GM19438 (cell line): Measurements from ENCODE around the gene HES5.

ENCODE experiments used
- ATAC-seq: cut with Tn5 transposase; IDR thresholded peaks from one replicate; pipeline ENCODE4 v1.9.1; 2021; ENCODE audit warnings: low read depth; ENCODE audit not compliant: unreplicated experiment

HES5 gene

DNA sequence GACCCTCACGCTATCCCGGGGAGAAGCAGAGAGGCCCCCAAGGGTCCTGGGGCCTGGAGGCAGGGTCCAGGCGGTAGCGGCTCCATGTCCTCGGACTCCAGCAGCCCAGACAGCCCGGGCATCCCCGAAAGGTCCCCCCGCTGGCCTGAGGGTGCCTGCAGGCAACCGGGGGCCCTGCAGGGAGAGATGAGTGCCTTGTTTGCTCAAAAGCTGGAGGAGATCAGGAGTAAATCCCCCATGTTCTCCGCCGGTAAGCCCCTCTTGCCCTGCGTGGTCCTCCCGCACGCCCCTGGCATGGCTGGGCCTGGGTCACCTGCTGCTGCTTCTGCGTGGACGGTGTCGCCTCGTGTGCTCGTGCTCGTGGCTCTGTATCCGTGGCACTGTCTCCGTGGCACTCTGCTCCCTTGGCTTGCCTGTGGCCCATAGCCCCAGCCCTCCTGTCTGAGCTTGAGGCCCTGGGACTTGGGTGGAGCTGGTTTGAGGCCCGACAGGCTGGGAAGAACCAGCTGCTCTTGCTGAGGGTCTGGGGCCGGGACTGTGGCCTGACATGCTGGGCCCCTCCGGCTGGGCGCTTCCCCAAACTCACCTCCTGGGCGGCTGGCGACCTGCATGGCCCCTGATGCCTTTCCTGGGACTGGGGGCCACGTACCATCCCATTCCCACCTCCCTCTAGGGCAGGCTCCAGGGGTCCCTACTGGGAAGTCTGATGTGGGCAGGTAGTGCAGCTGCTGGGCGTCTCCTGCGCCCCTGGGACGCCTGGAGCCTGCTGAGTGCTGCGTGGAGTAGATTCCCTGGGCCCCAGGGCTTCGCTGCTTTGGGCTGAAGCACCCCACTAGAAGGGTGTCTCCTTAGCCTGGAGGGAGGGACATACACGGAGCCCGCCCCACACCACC lies 27.2 kb downstream of the HES5 start:
- ATAC-seq, result no peak

DNA sequence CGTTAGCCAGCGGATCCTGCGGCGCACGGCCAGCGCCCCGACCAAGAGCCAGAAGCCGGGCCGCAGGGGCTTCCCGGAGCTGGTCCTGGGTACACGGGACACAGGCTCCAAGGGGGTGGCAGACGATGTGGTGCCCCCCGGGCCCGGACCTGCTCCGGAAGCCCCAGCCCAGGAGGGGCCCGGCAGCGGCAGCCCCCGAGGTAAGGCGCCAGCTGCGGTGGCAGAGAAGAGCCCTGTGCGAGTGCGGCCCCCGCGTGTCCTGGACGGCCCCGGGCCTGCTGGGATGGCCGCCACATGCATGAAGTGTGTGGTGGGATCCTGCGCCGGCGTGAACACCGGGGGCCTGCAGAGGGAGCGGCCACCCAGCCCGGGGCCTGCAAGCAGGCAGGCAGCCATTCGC lies 27.9 kb downstream of the HES5 start:
- no peak for ATAC-seq

DNA sequence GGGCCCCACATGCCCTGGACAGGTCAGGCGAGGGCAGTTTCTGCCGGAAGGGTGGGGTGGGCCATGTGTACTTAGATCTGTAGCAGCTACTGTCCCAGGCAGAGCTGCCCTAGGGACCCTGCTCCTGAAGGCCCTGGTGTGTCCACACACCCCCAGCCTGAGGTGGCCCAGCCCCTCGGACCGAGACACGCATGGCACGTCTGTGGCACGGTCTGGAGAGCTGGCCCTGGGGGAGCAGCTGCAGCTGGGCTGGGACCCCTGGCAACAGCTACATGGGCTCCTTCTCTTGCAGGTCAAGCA lies 28.3 kb downstream of the HES5 start:
- no peak for ATAC-seq

DNA sequence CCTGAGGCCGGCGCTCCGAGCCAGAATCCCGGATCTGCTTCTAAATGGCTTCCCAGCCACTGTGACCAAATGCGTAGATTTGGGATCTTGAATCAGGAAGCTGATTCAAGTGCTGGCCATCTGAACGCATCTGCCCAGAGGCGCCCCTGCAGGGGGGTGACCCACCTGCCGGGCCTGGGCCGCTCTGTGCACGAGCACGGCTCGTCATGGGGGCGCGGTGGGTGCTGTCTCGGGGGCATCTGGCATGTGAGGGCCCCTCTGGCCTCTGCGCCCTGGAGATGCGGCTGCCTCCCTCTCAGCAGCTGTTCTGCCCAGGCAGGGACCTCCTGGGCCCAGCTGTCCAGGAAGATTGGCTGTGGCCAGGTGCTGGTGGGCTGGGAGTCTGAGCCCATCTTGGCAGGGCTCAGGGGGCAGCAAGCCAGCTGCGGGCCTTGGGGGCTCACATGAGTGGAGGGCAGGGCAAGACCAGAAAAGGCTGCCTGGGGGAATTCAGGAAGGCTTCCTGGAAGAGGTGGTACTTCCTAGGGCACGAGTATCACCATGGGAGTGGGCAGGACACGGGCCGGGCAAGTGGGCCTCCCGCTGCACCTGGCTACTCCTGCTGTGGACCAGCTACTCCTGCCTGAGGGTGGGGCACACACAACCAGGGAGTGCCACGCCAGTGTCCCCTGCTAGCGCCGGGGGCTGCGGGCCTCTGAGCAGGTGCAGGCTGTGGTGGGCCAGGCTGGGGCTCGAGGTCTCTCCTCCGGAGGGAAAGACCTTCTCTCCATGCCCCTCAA lies 28.8 kb downstream of the HES5 start:
- ATAC-seq, result no peak

DNA sequence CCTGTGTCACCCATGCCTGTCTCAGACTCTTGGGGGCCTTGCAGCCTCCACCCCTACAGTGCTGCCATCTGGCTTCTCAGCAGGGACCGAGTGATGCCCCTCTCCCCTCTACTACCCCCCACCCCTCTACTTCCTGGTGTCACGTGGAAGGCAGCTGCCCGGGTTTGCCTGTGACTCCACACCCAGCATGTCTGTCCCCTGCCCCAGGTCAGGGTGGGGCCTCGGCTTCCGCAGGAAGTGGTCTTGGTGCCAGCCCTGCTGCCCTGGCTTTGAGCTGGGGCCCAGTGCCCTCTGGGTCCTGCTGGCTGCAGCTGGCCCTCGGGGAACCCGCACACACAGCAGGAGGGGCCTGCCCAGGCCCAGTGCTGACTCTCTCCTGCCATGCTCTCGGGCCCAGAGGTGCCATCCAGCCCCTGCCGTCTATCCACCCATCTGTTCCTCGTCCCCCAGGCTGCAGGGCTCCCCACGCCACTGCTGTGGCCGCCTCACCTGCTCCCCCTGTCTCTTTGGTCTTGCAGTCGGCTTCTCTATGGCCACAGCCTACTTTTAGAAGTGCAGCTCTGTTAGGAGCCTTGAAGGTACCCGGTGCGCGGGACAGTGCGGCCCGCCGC lies 30.0 kb downstream of the HES5 start:
- no peak for ATAC-seq

DNA sequence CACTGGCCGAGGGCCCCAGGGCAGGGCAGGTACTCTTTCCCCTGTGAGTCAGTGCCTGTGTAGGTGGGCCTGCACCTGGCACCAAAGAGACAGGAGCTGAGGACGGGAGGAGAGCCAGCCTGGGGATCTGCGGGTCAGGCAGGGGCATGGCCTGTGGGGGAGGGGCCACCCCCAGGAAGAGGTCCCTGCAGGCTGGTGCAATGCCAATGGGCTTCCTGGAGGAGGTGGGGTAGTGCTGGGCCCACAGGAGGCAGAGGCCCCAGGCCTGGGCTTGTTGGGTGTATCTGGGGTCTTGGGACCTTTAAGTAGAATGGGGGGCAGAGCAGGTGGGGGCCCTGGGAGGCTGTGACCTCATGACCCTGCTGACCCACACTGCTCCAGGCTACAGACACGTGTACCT lies 30.8 kb downstream of the HES5 start:
- no peak for ATAC-seq

DNA sequence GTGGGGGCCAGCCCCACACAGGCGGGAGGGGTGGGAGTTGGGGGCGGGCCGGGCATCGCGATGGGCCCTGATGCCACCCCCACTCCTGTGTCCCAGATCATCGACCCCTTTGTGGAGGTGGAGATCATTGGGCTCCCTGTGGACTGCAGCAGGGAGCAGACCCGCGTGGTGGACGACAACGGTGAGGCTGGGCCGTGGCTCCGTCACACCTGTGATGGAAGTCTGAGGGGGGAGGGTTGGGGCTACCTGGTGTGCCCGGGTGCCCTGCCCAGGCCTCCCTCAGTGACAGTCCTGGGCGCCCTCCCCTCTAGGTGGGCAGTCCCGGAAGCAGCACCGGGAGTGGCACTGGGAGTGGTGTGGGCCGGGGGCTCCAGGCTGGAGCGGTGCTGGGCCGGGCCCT lies 31.4 kb downstream of the HES5 start:
- ATAC-seq, result no peak

DNA sequence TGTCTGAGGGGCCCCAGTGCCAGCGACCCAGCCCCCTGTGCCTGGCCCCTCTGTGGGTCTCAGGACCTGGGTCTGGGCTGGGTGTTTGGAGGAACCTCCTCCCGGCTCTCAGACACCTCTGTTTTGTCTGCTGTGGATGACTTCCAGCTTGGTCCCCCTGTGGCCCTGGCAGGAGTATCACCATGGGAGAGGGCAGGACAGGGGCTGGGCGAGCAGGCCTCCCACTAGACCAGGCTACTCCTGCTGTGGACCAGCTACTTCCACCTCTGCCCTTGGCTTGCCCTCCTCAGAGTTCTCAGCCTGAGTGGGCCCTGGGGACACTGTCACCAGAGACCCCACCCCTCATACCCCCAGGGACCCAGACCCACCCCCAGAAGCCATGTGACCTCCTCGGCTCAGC lies 32.2 kb downstream of the HES5 start:
- ATAC-seq, result no peak

DNA sequence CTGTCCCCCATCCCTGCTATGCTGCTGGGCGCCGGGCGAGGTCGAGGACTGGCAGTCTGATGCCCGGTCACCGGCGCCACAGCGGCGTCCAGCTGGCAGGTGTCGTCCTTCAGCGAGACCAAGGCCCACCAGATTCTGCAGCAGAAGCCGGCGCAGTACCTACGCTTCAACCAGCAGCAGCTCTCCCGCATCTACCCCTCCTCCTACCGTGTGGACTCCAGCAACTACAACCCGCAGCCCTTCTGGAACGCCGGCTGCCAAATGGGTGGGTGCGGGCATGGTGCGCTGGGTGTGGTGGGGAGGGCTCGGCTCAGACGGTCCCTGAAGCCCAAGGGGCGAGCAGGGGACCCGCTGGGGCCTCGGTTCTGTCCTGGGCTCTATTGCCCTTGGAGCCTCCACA lies 33.3 kb downstream of the HES5 start:
- ATAC-seq, result no peak

DNA sequence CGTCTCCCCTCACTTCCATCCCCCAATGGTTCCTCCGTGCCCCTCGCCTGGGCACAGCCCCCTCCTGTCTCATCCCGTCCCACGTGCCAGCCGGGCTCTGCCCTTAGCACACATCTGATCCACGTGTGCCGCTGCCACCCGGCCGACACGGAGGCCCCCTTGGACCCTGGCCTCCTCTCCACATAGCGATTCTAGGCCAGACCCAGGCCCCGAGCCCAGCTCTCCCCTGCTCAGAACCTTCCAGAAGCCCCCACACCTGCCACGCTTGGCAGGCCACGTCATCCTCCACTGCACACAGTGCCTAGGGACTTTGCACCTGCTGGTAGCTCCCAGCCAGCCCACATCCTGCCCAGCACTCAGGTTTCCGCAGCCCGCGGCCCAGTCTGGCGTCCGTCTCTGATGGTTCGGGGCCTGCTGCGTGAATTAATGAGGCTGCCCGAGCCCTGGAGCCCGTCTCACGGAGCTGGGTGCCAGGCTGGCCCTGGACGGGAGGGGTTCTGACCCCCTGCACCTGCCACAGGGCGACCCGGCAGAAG lies 33.9 kb downstream of the HES5 start:
- no peak for ATAC-seq

DNA sequence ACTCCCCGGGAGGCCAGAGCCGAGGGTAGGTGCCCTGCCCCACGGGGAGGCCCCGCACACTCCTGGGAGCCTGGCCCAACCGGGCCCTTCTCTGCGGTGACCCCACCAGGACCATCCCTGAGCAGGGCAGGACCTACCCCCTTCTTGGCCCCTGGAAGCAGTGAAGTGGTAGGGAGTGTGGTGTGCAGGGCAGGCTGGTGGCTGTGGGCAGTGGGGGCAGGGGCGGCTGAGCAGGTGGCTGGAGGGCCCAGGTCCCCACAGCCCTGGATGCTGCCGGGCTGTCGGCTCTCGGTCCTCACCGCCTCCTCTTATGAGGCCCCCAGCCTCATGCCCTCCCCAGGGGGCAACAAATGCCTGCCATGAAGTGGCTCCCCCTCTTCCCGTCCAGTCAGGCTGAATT lies 34.5 kb downstream of the HES5 start:
- no peak for ATAC-seq

DNA sequence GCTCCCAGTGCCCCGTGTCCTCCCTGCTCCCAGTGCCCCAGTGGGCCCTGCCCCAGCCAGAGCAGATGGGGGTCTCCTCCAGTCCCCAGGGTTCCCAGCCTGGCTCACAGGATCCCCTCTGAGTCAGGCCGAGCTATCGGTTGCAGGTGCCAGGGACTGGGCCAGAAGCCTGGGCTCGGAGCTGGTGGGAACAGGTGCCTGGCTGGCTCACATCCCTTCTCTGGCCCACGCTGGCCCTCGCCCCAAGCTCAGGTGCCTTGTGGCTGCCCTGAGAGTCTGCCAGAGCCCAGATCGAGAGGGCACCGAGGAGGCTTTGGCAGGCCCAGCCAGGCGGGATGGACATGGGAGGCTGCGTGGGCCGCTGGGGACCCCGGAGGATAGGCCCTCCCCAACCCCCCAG lies 35.0 kb downstream of the HES5 start:
- ATAC-seq, result no peak

DNA sequence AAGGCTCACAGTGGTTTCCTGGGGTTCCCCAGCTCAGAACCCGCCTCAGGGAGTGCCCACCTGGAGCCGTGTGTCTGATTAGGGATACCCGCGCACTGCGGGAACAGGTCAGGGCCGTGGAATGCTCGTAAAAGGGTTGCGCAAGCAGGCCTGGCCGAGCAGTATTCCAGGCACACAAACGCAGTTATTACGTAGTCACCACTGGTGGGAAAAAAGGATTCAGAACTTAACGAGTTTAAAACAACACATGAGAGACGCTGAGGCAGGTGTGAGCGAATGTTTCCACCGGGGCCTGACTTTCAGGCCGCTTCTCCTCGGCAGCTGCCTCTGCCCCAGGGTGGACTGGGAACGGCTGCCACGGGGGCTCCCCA lies 35.8 kb downstream of the HES5 start:
- no peak for ATAC-seq

DNA sequence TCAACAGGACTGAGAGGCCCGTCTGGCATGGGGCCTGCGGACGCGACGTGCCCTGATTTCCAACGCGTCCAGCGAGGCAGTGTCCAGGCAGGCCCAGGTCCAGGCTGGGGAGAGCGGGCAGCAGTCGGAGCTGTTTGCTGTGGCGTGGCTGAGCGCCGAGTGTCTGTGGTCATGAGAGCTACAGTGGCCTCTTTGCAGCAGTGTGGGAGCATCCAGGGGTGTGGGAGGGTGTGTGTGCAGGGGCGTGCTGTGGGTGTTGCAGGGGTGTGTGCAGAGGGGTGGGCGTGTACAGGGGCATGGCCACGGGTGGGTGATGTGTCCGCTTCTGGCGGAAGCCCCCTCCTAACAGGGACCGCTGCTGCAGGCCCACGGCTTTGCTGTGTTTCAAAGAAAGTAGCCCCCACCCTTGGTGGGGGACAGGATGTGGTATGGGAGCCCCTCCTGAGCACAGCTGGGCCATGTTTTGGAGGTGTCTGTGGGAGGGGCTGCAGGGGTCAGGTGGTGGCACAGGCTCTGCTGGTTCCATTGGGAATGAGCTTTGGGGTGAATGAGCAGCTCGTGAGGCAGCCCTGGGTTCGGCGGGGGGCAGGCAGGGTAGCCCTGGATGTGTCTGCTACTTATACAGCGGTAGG lies 36.3 kb downstream of the HES5 start:
- no peak for ATAC-seq

DNA sequence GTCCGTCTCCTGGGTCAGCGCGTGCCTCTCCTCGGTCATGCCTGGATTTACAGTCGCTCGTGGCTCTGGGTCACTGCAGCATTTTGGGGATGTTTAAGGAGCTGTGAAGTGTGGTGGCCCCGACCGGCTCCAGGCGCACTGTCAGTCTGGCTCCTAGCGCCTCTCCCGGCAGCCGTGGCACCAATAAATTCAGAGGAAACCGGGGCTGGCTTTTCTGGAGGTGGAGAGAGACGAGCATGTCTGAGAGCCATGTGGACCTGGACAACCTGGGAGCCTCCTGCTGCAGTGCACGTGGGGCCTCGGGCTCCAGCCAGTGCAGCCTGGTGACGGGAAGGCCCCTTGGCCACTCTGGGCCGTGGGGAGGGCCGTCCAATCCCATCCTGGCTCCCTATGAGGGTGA lies 36.8 kb downstream of the HES5 start:
- ATAC-seq, result no peak

DNA sequence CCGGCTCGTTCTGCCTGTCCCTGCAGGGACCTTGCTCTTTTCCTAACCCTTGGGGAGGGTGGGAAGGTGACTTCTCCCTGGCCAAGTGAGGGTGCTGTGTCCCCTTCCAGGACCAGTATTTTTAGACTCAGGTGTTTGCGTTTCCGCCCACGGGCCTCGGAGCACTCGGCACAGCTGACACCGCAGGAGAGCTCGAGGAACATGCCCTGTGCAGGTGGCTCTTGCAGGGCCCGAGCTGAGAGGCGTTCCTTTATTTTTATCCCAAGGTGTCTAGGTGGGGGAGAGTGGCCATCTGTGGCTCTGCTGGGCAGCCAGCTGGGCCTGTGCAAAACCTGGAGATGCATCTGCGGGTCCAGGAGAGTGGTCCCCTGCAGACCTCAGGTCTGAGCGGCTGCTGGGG lies 38.0 kb downstream of the HES5 start:
- ATAC-seq, result no peak

DNA sequence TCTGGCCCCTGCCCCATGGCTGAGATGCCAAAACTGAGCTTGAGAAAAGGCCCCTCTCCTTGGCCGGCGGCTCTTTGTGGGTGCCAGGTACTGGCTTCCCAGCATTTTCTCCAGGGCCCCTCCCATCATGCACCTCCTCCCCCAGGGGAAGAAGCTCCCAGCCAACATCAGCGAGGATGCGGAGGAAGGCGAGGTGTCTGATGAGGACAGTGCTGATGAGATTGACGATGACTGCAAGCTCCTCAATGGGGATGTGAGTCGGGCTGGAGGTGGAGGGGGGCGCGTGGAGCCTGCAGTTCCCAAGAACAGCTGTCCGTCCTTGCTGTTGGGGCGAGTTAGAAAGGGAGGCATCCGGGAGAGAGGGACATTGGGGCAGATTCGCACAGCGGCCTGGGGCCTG lies 40.4 kb downstream of the HES5 start:
- ATAC-seq, result no peak

DNA sequence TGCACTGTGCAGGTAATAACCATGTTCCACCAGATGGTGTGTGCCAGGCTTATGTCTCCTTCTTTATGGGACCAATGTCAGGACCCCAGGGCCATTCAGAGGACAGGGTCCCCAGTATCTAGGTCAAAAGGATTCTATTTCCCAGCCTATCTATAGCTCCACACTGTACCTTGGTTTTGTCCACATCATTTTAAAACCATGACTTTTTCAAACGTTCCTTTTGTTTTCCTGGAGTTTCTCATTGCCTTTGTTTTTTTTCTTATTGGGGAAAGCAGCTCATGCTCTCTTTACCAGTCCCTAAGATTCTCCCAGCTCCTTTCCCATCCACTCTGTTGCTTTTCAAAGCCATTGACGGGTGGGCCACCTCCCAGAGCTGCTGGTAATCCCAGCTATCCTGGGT lies 41.4 kb downstream of the HES5 start:
- no peak for ATAC-seq

DNA sequence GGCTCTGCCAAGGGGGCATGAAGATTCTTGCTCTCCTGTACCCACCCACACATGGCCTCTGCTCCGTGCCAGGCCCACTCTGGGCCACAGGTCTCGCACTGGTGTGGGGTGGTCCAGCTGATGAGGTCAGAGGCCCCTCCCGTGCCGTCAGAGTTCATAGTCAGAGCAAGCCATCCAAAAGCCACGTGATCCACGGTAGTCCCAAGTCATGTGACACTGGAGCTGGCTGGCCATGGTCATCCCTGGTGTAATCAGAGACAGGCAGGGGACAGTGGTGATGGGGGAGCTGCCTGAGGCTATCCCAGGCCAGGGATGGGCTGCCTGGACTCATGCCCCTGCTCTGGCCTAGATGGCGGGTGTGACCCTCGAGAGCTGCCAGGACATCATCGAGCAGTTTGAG lies 43.5 kb downstream of the HES5 start:
- no peak for ATAC-seq

DNA sequence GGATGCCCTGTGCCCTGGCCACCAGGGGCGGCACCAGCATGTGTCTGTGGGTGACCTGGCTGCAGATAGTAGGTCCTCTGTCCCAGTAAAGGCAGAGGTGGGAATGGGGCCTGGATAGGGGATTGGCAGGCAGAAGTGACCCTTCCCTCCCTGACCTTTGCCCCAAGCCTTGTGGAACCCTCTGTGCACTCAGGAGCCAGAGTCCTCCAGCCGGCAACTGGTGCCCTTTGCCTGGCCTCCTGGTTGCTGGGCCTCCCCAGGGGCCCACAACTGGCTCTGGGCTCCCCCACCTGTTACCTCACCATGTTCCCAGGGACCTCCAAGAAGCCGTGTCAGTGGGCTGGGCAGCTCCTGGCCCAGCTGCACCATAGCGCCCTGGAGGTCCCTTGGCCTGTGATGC lies 44.0 kb downstream of the HES5 start:
- no peak for ATAC-seq

DNA sequence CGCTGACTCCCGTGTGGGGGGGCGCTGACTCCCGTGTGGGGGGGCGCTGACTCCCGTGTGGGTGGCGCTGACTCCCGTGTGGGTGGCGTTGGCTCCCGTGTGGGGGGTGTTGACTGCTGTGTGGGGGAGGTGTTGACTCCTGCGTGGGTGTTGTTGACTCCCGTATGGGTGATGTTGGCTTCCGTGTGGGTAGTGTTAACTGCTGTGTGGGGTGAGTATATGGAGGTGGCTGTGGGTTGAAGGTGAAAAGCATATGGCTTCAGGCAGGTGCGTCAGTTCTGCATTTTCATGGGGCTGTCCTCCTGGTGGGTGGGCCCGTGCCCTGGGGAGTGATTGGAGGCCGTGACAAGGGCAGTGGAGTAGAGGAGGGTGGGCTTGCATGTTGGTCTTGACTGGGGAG lies 46.1 kb downstream of the HES5 start:
- ATAC-seq, result no peak
